MM.1S (cell line): ENCODE results near the gene RBBP5.

Experiments
- DNase-seq: peaks from one replicate; pipeline ENCODE4 v3.0.0-alpha.2; 2015
- H2AFZ ChIP-seq: fragments of 300-600 bp; sonication (generic); 2 replicates; pipeline ENCODE4 v1.6.0; 2016; ENCODE audit warnings: antibody characterized with exemption, low read length
- H3F3A ChIP-seq: fragments of 300-600 bp; sonication (generic); 2 replicates; pipeline ENCODE4 v1.6.1; 2016; ENCODE audit warnings: mild to moderate bottlenecking, antibody characterized with exemption, low read length, moderate library complexity, mixed read lengths; ENCODE audit not compliant: insufficient read depth
- H3K27ac ChIP-seq: fragments of 300-600 bp; sonication (generic); 2 replicates; pipeline ENCODE4 v1.5.1; 2016; ENCODE audit warnings: mild to moderate bottlenecking, low read length
- H3K27me3 ChIP-seq: fragments of 300-600 bp; sonication (generic); replicated peaks from 2 replicates; pipeline ENCODE4 v1.6.0; 2016; ENCODE audit warnings: low read length; ENCODE audit not compliant: insufficient read depth
- H3K36me3 ChIP-seq: fragments of 300-600 bp; sonication (generic); replicated peaks from 2 replicates; pipeline ENCODE4 v1.6.1; 2016; ENCODE audit warnings: mild to moderate bottlenecking, low read length, mixed read lengths; ENCODE audit not compliant: insufficient read depth
- H3K4me1 ChIP-seq: fragments of 300-600 bp; sonication (generic); 2 replicates; pipeline ENCODE4 v1.6.1; 2016; ENCODE audit warnings: low read length, mixed read lengths
- H3K4me2 ChIP-seq: fragments of 300-600 bp; sonication (generic); 2 replicates; pipeline ENCODE4 v1.6.0; 2016; ENCODE audit warnings: low read depth, low read length
- H3K4me3 ChIP-seq: fragments of 300-600 bp; sonication (generic); 2 replicates; pipeline ENCODE4 v1.5.1; 2016; ENCODE audit warnings: low read length, mixed read lengths
- H3K79me2 ChIP-seq: fragments of 300-600 bp; sonication (generic); 2 replicates; pipeline ENCODE4 v1.6.1; 2016; ENCODE audit warnings: mixed run types, low read length, mixed read lengths
- H3K9ac ChIP-seq: fragments of 300-600 bp; sonication (generic); 2 replicates; pipeline ENCODE4 v1.6.1; 2016; ENCODE audit warnings: low read length, mixed read lengths
- H3K9me2 ChIP-seq: fragments of 300-600 bp; sonication (generic); replicated peaks from 2 replicates; pipeline ENCODE4 v1.6.1; 2016; ENCODE audit warnings: mild to moderate bottlenecking, low read length, mixed read lengths; ENCODE audit not compliant: insufficient read depth
- H3K9me3 ChIP-seq: fragments of 300-600 bp; sonication (generic); replicated peaks from 2 replicates; pipeline ENCODE4 v1.6.1; 2016; ENCODE audit warnings: mild to moderate bottlenecking, low read length, mixed read lengths; ENCODE audit not compliant: insufficient read depth
- H4K20me1 ChIP-seq: fragments of 300-600 bp; sonication (generic); 2 replicates; pipeline ENCODE4 v1.6.1; 2016; ENCODE audit warnings: mild to moderate bottlenecking, low read length, moderate library complexity, mixed read lengths; ENCODE audit not compliant: insufficient read depth
- EZH2 ChIP-seq: fragments of 300-600 bp; sonication (generic); optimal IDR thresholded peaks from 2 replicates; pipeline ENCODE3; 2017; ENCODE audit warnings: low read depth, mild to moderate bottlenecking, antibody characterized with exemption, low read length, mixed read lengths
- EZH2phosphoT487 ChIP-seq: fragments of 300-600 bp; sonication (generic); IDR thresholded peaks from 2 replicates; pipeline ENCODE4 v1.6.1; 2018; ENCODE audit warnings: antibody characterized with exemption, low read length
- TF ChIP-seq, protein P1 (sequence below): fragments of 300-600 bp; sonication (generic); IDR thresholded peaks from 2 replicates; pipeline ENCODE4 v1.5.1; 2016; ENCODE audit warnings: antibody characterized with exemption, low read length, mixed read lengths

RBBP5 gene

DNA sequence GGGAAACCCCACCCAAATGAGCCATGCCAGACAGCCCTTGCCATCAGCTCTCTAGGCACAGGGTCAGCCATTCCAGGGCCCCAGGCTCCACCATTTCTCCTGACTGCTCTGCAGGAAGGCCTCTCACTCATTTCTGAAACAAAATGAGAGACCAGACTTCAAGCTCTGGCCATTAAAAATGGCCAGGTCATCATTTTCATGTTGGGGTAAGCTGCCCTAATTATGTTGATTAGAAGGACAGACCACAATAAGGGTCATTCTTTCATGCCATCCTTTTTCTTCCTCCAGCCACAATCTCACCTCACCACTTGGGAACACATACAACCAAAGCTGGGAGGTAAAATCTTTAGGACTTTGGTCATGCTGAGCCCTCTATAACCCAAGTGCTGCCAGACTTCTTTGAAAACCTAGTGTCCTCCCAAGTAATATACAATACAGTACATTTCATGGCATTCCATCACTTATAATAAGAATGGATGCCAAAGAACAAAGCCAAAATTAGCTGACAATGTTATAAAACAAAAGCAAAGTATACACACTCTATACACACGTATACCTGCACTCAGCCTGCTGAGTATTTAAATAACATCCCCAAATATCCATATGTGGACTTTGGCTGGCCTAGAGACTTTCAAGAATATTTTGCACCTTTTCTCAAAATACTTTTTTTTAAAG lies 22.4 kb upstream of the RBBP5 start:
- Histone ChIP-seq H3K4me3 (no peak overlapping the region), H3K79me2 (no peaks in the 10 kb centered on the region), H3K27me3 (no peaks in the 10 kb centered on the region), H4K20me1 (no peaks in the 10 kb centered on the region), H3K9me2 (no peaks in the 10 kb centered on the region), H3K4me2 (no peak overlapping the region), H3K27ac (no peak overlapping the region), H3K36me3 (no peaks in the 10 kb centered on the region), H2AFZ (no peak overlapping the region), H3K9ac (no peak overlapping the region), H3F3A (peaks cover 10% of the 10 kb centered on the region), H3K9me3 (no peaks in the 10 kb centered on the region), H3K4me1 (peaks cover 8% of the 10 kb centered on the region)
- TF ChIP-seq EZH2 = no peak
- TF ChIP-seq, protein P1, sequence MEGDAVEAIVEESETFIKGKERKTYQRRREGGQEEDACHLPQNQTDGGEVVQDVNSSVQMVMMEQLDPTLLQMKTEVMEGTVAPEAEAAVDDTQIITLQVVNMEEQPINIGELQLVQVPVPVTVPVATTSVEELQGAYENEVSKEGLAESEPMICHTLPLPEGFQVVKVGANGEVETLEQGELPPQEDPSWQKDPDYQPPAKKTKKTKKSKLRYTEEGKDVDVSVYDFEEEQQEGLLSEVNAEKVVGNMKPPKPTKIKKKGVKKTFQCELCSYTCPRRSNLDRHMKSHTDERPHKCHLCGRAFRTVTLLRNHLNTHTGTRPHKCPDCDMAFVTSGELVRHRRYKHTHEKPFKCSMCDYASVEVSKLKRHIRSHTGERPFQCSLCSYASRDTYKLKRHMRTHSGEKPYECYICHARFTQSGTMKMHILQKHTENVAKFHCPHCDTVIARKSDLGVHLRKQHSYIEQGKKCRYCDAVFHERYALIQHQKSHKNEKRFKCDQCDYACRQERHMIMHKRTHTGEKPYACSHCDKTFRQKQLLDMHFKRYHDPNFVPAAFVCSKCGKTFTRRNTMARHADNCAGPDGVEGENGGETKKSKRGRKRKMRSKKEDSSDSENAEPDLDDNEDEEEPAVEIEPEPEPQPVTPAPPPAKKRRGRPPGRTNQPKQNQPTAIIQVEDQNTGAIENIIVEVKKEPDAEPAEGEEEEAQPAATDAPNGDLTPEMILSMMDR = no peak
- no peak for TF ChIP-seq EZH2phosphoT487
- DNase-seq = no peak

- H4K20me1 ChIP-seq = no peaks in the 10 kb centered on the region
- no peaks in the 10 kb centered on the region for H3K36me3 ChIP-seq
- H2AFZ ChIP-seq = peak overlapping the region; percentile 54
- no peaks in the 10 kb centered on the region for H3K27me3 ChIP-seq
- peak overlapping the region; percentile 2; the same call in 1 of the 2 replicates for H3K9ac ChIP-seq
- peaks cover 10% of the 10 kb centered on the region for H3F3A ChIP-seq
- H3K27ac ChIP-seq = peak overlapping the region; percentile 11; the same call in 1 of the 2 replicates
- H3K4me1 ChIP-seq = peaks cover 8% of the 10 kb centered on the region
- H3K9me3 ChIP-seq = no peaks in the 10 kb centered on the region
- no peaks in the 10 kb centered on the region for H3K9me2 ChIP-seq
- no peaks in the 10 kb centered on the region for H3K79me2 ChIP-seq
- peak overlapping the region; percentile 30 for H3K4me3 ChIP-seq
- DNase-seq = no peak
- H3K4me2 ChIP-seq = peak overlapping the region; percentile 44
- TF ChIP-seq EZH2phosphoT487 = no peak
- TF ChIP-seq, protein P1 = no peak
- no peak for TF ChIP-seq EZH2
Observed at GRCh38 chr1:205142102-205142469, 20.3 kb upstream of the RBBP5 start.

- no peaks in the 10 kb centered on the region for H3K79me2 ChIP-seq
- H3K4me1 ChIP-seq = peaks cover 8% of the 10 kb centered on the region
- TF ChIP-seq EZH2 = no peak
- TF ChIP-seq, protein P1 = peak; percentile 97
- no peaks in the 10 kb centered on the region for H3K9me2 ChIP-seq
- H3K9me3 ChIP-seq = no peaks in the 10 kb centered on the region
- DNase-seq = peak; percentile 91
- H3K27me3 ChIP-seq = no peaks in the 10 kb centered on the region
- H3K27ac ChIP-seq = peak overlapping the region; percentile 11; the same call in 1 of the 2 replicates
- H3K9ac ChIP-seq = peak overlapping the region; percentile 2; the same call in 1 of the 2 replicates
- H3F3A ChIP-seq = peaks cover 10% of the 10 kb centered on the region
- H2AFZ ChIP-seq = peak overlapping the region; percentile 54
- H3K4me3 ChIP-seq = peak overlapping the region; percentile 30
- H4K20me1 ChIP-seq = no peaks in the 10 kb centered on the region
- H3K36me3 ChIP-seq = no peaks in the 10 kb centered on the region
- peak overlapping the region; percentile 44 for H3K4me2 ChIP-seq
Observed at GRCh38 chr1:205141236-205142101, 19.7 kb upstream of the RBBP5 start.
